Mammary epithelial cell (primary cell): Measurements from ENCODE around the gene OR2V1.

Source experiments
- EZH2 ChIP-seq: IDR thresholded peaks from 2 replicates; pipeline ENCODE4 v1.6.1; 2012; ENCODE audit warnings: low read length, inconsistent platforms, borderline replicate concordance
- TF ChIP-seq, protein P1 (sequence below), 2 donors: IDR thresholded peaks in 1 of 2; conservative IDR thresholded peaks in 1 of 2; 2 replicates each; pipeline ENCODE4 v1.5.1; 2011 to 2012; ENCODE audit warnings: inconsistent platforms in 2 of 2, low read length in 2 of 2, mild to moderate bottlenecking in 2 of 2, control low read depth in 1 of 2, low read depth in 1 of 2; ENCODE audit not compliant: insufficient read depth in 1 of 2; ENCODE audit errors: extremely low read depth in 1 of 2

DNA sequence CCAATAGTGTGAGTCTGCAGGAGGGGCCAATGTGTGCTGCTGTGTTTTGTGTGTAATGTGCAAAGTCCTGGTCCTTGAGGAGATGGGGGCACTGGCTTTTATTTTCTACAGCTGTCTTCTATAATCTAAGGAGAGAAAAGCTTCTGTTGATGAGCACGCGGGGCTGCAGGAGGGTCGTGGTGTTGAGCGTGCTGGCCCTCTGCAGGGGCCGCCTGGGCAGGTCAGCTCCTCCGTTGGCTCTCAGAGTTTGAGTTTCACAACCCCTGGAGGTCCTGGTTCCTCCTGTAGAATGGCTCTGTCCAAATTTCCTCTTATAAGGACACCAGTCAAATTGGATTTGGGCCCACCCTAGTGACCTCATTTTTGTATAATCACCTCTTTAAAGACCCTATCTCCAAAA, 12.6 kb downstream of the OR2V1 start:
- TF ChIP-seq, protein P1, sequence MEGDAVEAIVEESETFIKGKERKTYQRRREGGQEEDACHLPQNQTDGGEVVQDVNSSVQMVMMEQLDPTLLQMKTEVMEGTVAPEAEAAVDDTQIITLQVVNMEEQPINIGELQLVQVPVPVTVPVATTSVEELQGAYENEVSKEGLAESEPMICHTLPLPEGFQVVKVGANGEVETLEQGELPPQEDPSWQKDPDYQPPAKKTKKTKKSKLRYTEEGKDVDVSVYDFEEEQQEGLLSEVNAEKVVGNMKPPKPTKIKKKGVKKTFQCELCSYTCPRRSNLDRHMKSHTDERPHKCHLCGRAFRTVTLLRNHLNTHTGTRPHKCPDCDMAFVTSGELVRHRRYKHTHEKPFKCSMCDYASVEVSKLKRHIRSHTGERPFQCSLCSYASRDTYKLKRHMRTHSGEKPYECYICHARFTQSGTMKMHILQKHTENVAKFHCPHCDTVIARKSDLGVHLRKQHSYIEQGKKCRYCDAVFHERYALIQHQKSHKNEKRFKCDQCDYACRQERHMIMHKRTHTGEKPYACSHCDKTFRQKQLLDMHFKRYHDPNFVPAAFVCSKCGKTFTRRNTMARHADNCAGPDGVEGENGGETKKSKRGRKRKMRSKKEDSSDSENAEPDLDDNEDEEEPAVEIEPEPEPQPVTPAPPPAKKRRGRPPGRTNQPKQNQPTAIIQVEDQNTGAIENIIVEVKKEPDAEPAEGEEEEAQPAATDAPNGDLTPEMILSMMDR (conservative IDR thresholded peaks at IDR 0.05 in 1 of 2, IDR thresholded peaks at IDR 0.05 in 1 of 2; ENCODE audit: extremely low read depth in 1 of 2, insufficient read depth in 1 of 2, low read depth in 1 of 2, low read length in 2 of 2), result no peak
- TF ChIP-seq EZH2, result no peak
